HL-60/S4 treated with phorbol 12-myristate 13-acetate at 8.2 ng/mL for 4 days and 3 days (cell line): Measurements from ENCODE around the gene DLEC1.
"Not testable (repeated sequence)": the region's sequence is repeated elsewhere in the genome, so short reads cannot be mapped to it uniquely, and the experiment has no call there.

Experiments used
- in situ Hi-C: fragments of 300-500 bp; cut with MboI; formaldehyde crosslinking; loops from 2 replicates; pipeline ENCODE4 v1.15.0; 2022; ENCODE audit warnings: low sequenced_read_pairs

The DLEC1 gene

DNA sequence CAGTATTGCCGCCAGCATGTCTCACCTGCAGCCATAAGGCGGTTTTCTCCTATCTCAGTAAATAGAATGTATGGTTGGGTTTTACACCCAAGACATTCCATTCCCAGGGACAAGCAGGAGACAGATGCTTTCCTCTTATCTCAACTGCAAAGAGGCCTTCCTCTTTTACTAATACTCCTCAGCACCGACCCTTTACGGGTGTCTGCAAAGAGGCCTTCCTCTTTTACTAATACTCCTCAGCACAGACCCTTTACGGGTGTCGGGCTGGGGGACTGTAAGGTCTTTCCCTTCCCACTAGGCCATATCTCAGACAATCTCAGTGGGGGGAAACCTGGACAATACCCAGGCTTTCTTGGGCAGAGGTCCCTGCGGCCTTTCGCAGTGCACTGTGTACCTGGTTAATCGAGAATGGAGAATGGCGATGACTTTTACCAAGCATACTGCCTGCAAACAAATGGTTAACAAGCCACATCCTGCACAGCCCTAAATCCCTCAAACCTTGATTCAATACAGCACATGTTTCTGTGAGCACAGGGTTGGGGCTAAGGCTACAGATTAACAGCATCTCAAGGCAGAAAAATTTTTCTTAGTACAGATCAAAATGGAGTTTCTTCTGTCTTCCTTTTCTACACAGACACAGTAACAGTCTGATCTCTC is 96.7 kb downstream of the DLEC1 start:
- in situ Hi-C loops, result not testable (repeated sequence)

- in situ Hi-C loops, result no loop called here
Measured at GRCh38 chr3:38136393-38136776, 97.4 kb downstream of the DLEC1 start.

DNA sequence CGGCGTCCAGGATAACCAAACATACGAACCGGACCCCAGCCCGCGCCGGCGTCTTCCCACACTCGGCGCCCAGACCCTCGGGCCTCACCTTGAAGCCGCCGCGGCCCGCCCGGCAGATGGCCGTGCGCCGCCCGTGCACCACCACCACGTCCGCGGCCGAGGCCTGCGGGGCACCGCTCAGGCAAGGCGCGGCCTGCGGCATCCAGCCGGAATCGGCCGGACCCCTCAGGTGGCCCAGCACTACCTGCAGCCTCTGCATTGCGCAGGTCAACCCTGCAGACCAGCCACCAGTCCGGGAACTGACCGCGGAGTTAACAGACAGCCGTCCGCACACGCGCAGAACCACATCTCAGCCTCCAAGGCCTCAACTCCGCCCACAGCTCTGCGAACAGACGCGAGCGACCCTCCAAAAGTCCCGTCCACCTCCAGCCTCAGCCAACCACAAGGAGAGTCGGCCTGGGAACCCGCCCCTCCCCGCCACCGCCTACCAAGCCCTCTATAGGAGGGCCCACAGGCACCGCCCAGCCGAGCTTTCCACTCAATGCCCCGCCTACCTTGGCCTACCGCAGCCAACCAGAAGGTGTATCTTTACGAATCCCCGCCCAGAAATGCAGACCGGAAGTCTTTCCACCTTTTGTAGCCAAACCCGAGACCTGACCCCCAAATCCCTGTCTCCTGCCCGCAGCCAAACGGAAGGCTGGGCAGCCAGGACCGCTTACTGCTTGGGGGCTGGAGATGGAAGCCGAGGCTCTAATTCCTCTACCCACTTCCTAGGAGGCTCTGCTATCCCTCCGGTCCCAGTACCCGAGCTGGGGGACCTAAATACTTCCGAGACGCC is 98.0 kb downstream of the DLEC1 start, which contains the start of gene ACAA1:
Gene ACAA1 (minus strand): TSS at position 351 of the 838 bp plus-strand sequence. CDS start 92 bp downstream, at position 259.
- in situ Hi-C loops, result no loop called here

GRCh38 chr3:38137615-38138348 is 98.8 kb downstream of the DLEC1 start:
- in situ Hi-C loops, result no loop called here

DNA sequence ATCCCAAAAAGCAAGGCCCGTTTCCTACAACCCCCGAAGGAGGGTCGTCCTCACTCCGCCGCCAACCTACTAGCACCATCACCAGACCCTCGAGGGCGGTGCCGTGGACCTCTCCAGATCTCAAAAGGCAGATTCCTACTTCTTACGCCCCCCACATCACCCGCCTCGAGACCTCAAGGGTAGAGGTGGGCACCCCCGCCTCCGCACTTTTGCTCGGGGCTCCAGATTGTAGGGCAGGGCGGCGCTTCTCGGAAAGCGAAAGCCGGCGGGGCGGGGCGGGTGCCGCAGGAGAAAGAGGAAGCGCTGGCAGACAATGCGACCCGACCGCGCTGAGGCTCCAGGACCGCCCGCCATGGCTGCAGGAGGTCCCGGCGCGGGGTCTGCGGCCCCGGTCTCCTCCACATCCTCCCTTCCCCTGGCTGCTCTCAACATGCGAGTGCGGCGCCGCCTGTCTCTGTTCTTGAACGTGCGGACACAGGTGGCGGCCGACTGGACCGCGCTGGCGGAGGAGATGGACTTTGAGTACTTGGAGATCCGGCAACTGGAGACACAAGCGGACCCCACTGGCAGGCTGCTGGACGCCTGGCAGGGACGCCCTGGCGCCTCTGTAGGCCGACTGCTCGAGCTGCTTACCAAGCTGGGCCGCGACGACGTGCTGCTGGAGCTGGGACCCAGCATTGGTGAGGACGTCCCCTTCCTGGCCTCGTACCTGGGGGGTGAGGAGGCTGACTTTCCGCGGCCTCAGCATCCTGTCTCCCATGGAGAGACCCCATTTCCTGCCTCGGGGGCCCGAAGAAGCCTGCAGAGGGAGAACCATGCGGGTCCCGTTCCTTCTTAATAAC is 99.6 kb downstream of the DLEC1 start, which contains the start of gene MYD88:
Gene MYD88 (plus strand): TSS at position 313 of the 842 bp plus-strand sequence. CDS start 40 bp downstream, at position 353.
- in situ Hi-C loops, result no loop called here

DNA sequence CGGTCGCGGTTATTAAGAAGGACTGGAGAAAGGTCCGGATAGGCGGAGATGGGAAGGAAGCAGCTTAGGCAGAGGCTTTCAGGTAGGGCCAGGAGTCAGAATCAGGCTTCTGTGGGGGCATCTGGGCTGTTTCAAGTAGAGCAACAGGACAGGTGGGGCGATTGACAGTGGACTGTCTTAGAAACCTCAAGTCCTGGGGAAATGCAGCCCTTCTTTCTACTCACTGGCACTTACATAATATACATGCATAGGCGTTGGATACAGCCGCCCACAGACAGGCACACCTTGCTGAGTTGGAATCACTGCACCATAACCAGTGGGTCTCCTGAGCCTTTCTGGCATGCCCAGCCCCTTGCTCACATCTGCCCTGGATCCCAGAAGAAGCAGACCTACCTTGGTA is 100.2 kb downstream of the DLEC1 start:
- in situ Hi-C loops, result no loop called here

GRCh38 chr3:38139652-38140051 is 100.6 kb downstream of the DLEC1 start:
- in situ Hi-C loops, result no loop called here

GRCh38 chr3:38140326-38141172 is 101.5 kb downstream of the DLEC1 start:
- in situ Hi-C loops, result no loop called here

GRCh38 chr3:38141173-38141951 is 102.4 kb downstream of the DLEC1 start:
- in situ Hi-C loops, result no loop called here

- in situ Hi-C loops, result no loop called here
Measured at GRCh38 chr3:38141952-38142273, 102.9 kb downstream of the DLEC1 start.

DNA sequence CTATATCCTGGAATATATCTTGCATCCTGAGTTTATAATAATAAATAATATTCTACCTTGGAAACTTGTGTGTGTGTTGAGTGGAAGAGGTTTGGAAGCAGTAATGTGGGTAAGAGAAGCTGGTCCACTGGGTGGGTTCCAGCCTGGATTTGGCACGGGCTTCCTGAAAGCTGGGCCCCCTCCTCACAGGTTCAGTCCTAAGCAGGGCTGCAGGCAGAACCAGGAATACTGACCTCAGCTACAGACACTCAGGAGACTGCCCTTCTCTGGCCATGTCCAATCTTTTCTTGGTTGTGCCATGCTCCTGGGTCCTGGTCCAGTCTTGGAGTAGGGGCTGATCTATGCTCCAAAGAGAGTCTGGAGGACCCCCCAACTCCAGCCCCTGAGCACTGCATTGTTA is 104.0 kb downstream of the DLEC1 start:
- in situ Hi-C loops, result no loop called here

GRCh38 chr3:38143511-38143910 is 104.5 kb downstream of the DLEC1 start:
- in situ Hi-C loops, result no loop called here

DNA sequence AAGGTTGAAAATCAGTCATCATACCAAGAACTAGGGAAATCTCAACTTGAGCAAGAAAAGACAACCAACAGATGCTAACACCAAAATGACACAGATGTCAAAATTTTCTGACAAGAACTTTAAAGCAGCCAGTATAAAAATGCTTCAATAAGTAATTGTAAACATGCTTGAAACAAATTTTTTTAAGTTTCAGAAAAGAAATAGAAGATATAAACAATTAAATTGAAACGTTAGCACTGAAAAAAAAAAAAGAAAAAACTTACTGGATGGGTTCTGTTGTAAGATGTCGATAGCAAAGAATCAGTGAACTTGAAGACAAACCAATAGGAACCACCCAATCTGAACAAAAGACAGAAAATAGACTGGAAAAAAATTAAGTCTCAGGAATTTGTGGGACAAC is 107.5 kb downstream of the DLEC1 start:
- in situ Hi-C loops, result no loop called here

- in situ Hi-C loops, result no loop called here
Measured at GRCh38 chr3:38147421-38147820, 108.4 kb downstream of the DLEC1 start.

DNA sequence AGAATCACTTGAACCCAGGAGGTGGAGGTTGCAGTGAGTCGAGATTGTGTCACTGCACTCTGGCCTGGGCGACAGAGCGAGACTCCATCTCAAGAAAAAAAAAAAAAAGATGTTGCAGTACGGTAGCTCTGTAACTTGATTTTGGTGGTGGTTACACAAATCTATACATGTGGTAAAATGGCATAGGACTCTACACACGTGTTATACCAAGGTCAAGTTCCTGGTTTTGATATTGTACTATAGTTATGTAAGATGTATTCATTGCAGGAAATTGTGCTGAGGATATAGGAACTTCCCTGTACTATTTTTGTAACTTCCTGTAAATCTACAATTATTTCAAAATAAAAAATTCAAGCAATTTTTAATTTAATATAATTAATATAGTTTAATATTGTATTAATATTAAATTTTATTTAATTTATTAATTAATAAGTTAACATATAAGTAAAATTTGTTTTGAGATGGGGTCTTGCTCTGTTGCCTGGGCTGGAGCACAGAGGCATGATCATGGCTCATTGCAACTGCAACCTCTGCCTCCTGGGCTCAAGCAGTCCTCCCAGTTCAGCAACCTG is 109.4 kb downstream of the DLEC1 start:
- in situ Hi-C loops, result no loop called here

- in situ Hi-C loops, result no loop called here
Measured at GRCh38 chr3:38149708-38150107, 110.7 kb downstream of the DLEC1 start.

- in situ Hi-C loops, result no loop called here
Measured at GRCh38 chr3:38150780-38151528, 111.9 kb downstream of the DLEC1 start.

- in situ Hi-C loops, result no loop called here
Measured at GRCh38 chr3:38151667-38152265, 112.8 kb downstream of the DLEC1 start.
